Natural killer cell (primary cell): Measurements from ENCODE around the gene ERICH6B. TPM values are rescaled to one million over a fixed set of nuclear protein-coding genes. Genes with fewer than 3 reads are reported as not detected.

Experiments
- ATAC-seq, 3 donors: fragments of 150-1000 bp in 2 of 3; fragments of 200-7000 bp in 1 of 3; cut with Tn5 transposase; 1 replicate in 1 of 3; 2 replicates in 2 of 3; pipeline ENCODE4 v1.10.0; 2021; ENCODE audit warnings: mild to moderate bottlenecking in 2 of 3, moderate library complexity in 2 of 3
- DNase-seq, 2 donors: peaks; one replicate each; pipeline versions ENCODE4 v3.0.0 to v3.0.0-alpha.2; 2013 to 2021; ENCODE audit warnings: mixed read lengths in 1 of 2
- H3K27ac ChIP-seq: one replicate; pipeline ENCODE4 v1.5.1; 2013; ENCODE audit warnings: mild to moderate bottlenecking, low read length
- H3K27me3 ChIP-seq: one replicate; pipeline ENCODE4 v1.6.1; 2013; ENCODE audit warnings: low read length; ENCODE audit not compliant: control insufficient read depth, insufficient read depth
- H3K36me3 ChIP-seq: one replicate; pipeline ENCODE4 v1.6.1; 2013; ENCODE audit warnings: low read length; ENCODE audit not compliant: control insufficient read depth, insufficient read depth
- H3K4me1 ChIP-seq: one replicate; pipeline ENCODE4 v1.6.1; 2013; ENCODE audit warnings: low read length; ENCODE audit not compliant: control insufficient read depth, insufficient read depth
- H3K4me3 ChIP-seq: one replicate; pipeline ENCODE4 v1.5.1; 2013; ENCODE audit warnings: low read length
- H3K9me3 ChIP-seq: one replicate; pipeline ENCODE4 v1.6.1; 2013; ENCODE audit warnings: low read length; ENCODE audit not compliant: control insufficient read depth, insufficient read depth
- H3K27ac Mint-ChIP-seq, 2 donors: one replicate each; pipeline ENCODE4 v1.8.0; 2022; ENCODE audit warnings: mild to moderate bottlenecking in 2 of 2, mixed read lengths in 2 of 2, moderate library complexity in 1 of 2
- H3K27me3 Mint-ChIP-seq, 2 donors: one replicate each; pipeline ENCODE4 v1.8.0; 2022; ENCODE audit warnings: low read depth in 2 of 2, mixed read lengths in 2 of 2
- H3K36me3 Mint-ChIP-seq: one replicate; pipeline ENCODE4 v1.8.0; 2022; ENCODE audit warnings: mixed read lengths
- H3K4me1 Mint-ChIP-seq, 2 donors: one replicate each; pipeline ENCODE4 v1.8.0; 2022; ENCODE audit warnings: mixed read lengths in 2 of 2
- H3K4me3 Mint-ChIP-seq: one replicate; pipeline ENCODE4 v1.8.0; 2022; ENCODE audit warnings: mild to moderate bottlenecking, moderate library complexity, mixed read lengths
- H3K9me3 Mint-ChIP-seq, 2 donors: one replicate each; pipeline ENCODE4 v1.8.0; 2022; ENCODE audit warnings: mixed read lengths in 2 of 2
- CTCF ChIP-seq: fragments of 200-600 bp; IDR thresholded peaks from one replicate; pipeline ENCODE4 v1.8.0; 2022; ENCODE audit warnings: antibody characterized with exemption
- WGBS: methylation state at CpG from one replicate; pipeline ENCODE4 v1.1.7; 2013; ENCODE audit warnings: missing lambda C conversion rate; ENCODE audit not compliant: insufficient coverage; 5-methylcytosine and 5-hydroxymethylcytosine counted together
- intact Hi-C: fragments of 100-400 bp; cut with micrococcal nuclease; formaldehyde crosslinking; loops from one replicate; pipeline ENCODE4 v1.14.2; 2022
- total RNA-seq, 4 donors: library from RNA; stranded (reverse); fragments of 120-200 nt in 1 of 4; gene quantifications; one replicate each; pipeline versions ENCODE4 v1.2.3 to v1.2.4, GENCODE V29; 2013 to 2022

The ERICH6B gene
- total RNA-seq, 3 donors from 2014 or later (not counting 1 experiment from before 2014, with no cell fraction given), result not detected

GRCh38 chr13:45554604-45555109 is 60.9 kb downstream of the ERICH6B start:
- Mint-ChIP-seq H3K27me3 (peaks cover 11 to 46% of the 10 kb centered on the region in 2 donors), H3K4me3 (no peak overlapping the region), H3K27ac (no peak overlapping the region), H3K36me3 (no peaks in the 10 kb centered on the region), H3K4me1 (no peaks in the 10 kb centered on the region), H3K9me3 (peaks cover 0 to 2% of the 10 kb centered on the region in 2 donors)
- no peaks in the 10 kb centered on the region for H3K9me3 ChIP-seq
- WGBS, result 92% methylated on average over 4 of the region's 4 CpGs
- TF ChIP-seq CTCF, result no peak
- H3K27me3 ChIP-seq, result no peaks in the 10 kb centered on the region
- H3K27ac ChIP-seq, result no peak overlapping the region
- intact Hi-C loops, result no loop called here
- H3K36me3 ChIP-seq, result no peaks in the 10 kb centered on the region
- no peaks in the 10 kb centered on the region for H3K4me1 ChIP-seq
- no peak overlapping the region for H3K4me3 ChIP-seq
- DNase-seq (no peak), ATAC-seq (no peak)

- peaks cover 5 to 31% of the 10 kb centered on the region in 2 donors for H3K27me3 Mint-ChIP-seq
- no peaks in the 10 kb centered on the region for H3K36me3 Mint-ChIP-seq
- DNase-seq, result no peak
- H3K4me1 Mint-ChIP-seq, result no peaks in the 10 kb centered on the region
- H3K9me3 ChIP-seq, result no peaks in the 10 kb centered on the region
- no peak overlapping the region for H3K4me3 ChIP-seq
- H3K4me1 ChIP-seq, result no peaks in the 10 kb centered on the region
- TF ChIP-seq CTCF, result no peak
- no peaks in the 10 kb centered on the region for H3K36me3 ChIP-seq
- H3K27ac ChIP-seq, result no peak overlapping the region
- H3K4me3 Mint-ChIP-seq, result no peak overlapping the region
- no peaks in the 10 kb centered on the region for H3K9me3 Mint-ChIP-seq
- 68% methylated on average over 6 of the region's 6 CpGs for WGBS
- ATAC-seq, result no peak
- H3K27ac Mint-ChIP-seq, result no peak overlapping the region
- intact Hi-C loops, result no loop called here
- H3K27me3 ChIP-seq, result no peaks in the 10 kb centered on the region
Measured at GRCh38 chr13:45548281-45548680, 67.3 kb downstream of the ERICH6B start.

- no peak overlapping the region for H3K4me3 Mint-ChIP-seq
Measured at GRCh38 chr13:45546410-45546765, 69.2 kb downstream of the ERICH6B start.

More at GRCh38 chr13:45546410-45546765, 69.2 kb downstream of the ERICH6B start:
- intact Hi-C loops, result no loop called here
- Histone ChIP-seq H3K27me3 (no peaks in the 10 kb centered on the region), H3K36me3 (no peaks in the 10 kb centered on the region), H3K4me1 (no peaks in the 10 kb centered on the region), H3K4me3 (no peak overlapping the region), H3K9me3 (no peaks in the 10 kb centered on the region), H3K27ac (no peak overlapping the region)
- H3K9me3 Mint-ChIP-seq, result no peaks in the 10 kb centered on the region
- no peaks in the 10 kb centered on the region for H3K36me3 Mint-ChIP-seq
- no peak for ATAC-seq
- peaks cover 5 to 19% of the 10 kb centered on the region in 2 donors for H3K27me3 Mint-ChIP-seq
- 91% methylated on average over 8 of the region's 8 CpGs for WGBS
- no peak overlapping the region for H3K27ac Mint-ChIP-seq
- no peak for DNase-seq
- H3K4me1 Mint-ChIP-seq, result no peaks in the 10 kb centered on the region
- no peak for TF ChIP-seq CTCF
